Prostate gland (tissue), 2 donors: ENCODE results near the gene FIBIN.

Experiments
- POLR2A ChIP-seq: fragments of 450-650 bp; IDR thresholded peaks from one replicate; pipeline ENCODE4 v1.6.1; 2016; ENCODE audit warnings: antibody characterized with exemption, mild to moderate bottlenecking
- POLR2AphosphoS5 ChIP-seq: sonication (generic); formaldehyde crosslinking; IDR thresholded peaks from one replicate; pipeline ENCODE4 v1.6.1; 2017; ENCODE audit warnings: antibody characterized with exemption
- TF ChIP-seq, protein P1 (sequence below), 4 experiments: fragments of 200-600 bp in 2 of 4; fragments of 450-650 bp in 2 of 4; sonication (generic) in 2 of 4; IDR thresholded peaks; 1 replicate in 3 of 4; 2 replicates in 1 of 4; pipeline ENCODE4 v1.5.1; 2016 to 2019; ENCODE audit warnings: antibody characterized with exemption in 4 of 4, mild to moderate bottlenecking in 2 of 4, moderate library complexity in 2 of 4

DNA sequence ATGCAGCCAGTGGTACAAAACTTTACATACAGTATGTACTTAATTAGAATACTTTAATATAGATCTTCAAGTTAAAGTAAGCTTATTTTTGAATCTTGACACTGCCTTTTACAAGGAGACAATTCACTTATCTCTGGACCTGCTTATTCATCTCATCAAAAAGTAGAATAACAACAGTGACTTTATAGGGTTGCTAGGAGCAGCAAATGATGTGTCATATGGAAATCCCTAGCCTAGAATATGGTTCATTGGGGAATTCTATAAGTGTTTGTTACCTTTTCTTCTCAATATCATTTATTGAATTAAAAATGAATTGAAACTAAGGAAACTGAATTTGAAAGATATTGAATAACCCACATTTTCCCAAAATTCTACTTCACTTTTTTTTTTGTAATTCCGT, 45.0 kb upstream of the FIBIN start:
- TF ChIP-seq, protein P1, sequence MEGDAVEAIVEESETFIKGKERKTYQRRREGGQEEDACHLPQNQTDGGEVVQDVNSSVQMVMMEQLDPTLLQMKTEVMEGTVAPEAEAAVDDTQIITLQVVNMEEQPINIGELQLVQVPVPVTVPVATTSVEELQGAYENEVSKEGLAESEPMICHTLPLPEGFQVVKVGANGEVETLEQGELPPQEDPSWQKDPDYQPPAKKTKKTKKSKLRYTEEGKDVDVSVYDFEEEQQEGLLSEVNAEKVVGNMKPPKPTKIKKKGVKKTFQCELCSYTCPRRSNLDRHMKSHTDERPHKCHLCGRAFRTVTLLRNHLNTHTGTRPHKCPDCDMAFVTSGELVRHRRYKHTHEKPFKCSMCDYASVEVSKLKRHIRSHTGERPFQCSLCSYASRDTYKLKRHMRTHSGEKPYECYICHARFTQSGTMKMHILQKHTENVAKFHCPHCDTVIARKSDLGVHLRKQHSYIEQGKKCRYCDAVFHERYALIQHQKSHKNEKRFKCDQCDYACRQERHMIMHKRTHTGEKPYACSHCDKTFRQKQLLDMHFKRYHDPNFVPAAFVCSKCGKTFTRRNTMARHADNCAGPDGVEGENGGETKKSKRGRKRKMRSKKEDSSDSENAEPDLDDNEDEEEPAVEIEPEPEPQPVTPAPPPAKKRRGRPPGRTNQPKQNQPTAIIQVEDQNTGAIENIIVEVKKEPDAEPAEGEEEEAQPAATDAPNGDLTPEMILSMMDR (IDR thresholded peaks at IDR 0.05): no peak
- no peak for TF ChIP-seq POLR2A
- no peak for TF ChIP-seq POLR2AphosphoS5
